Lung (tissue), 12 donors: ENCODE data around the gene RASIP1. TPM values are rescaled to one million over a fixed set of nuclear protein-coding genes. Genes with fewer than 3 reads are reported as not detected.
A peak's percentile ranks its signal among the peaks of the same experiment; 100 is the strongest.

Experiments used
- ATAC-seq: fragments of 200-7000 bp; cut with Tn5 transposase; one replicate; pipeline ENCODE4 v1.9.1; 2020; ENCODE audit warnings: moderate number of reproducible peaks; ENCODE audit not compliant: insufficient read depth, low FRiP score
- DNase-seq, 3 donors: peaks; one replicate each; pipeline ENCODE4 v3.0.0-alpha.2; 2013 to 2017
- H3K27ac ChIP-seq, 2 donors: one replicate each; pipeline ENCODE4 v1.5.1; 2013; ENCODE audit warnings: mild to moderate bottlenecking in 2 of 2, moderate library complexity in 2 of 2, control low read depth in 1 of 2, inconsistent platforms in 1 of 2, low read depth in 1 of 2, low read length in 1 of 2
- H3K27me3 ChIP-seq, 3 donors: one replicate each; pipeline ENCODE4 v1.5.1; 2013; ENCODE audit warnings: low read length in 2 of 3; ENCODE audit not compliant: control insufficient read depth in 3 of 3, insufficient read depth in 3 of 3
- H3K36me3 ChIP-seq, 4 donors: one replicate each; pipeline ENCODE4 v1.5.1; 2013; ENCODE audit warnings: low read length in 4 of 4, mild to moderate bottlenecking in 1 of 4, moderate library complexity in 1 of 4; ENCODE audit not compliant: control insufficient read depth in 4 of 4, insufficient read depth in 4 of 4
- H3K4me1 ChIP-seq, 5 donors: one replicate each; pipeline ENCODE4 v1.5.1; 2013; ENCODE audit warnings: low read length in 5 of 5, mild to moderate bottlenecking in 2 of 5, moderate library complexity in 1 of 5; ENCODE audit not compliant: control insufficient read depth in 5 of 5, insufficient read depth in 5 of 5
- H3K4me3 ChIP-seq: one replicate; pipeline ENCODE4 v1.5.1; 2013; ENCODE audit warnings: mild to moderate bottlenecking, control low read depth, moderate library complexity
- H3K9ac ChIP-seq, 2 donors: one replicate each; pipeline ENCODE4 v1.5.1; 2013; ENCODE audit warnings: low read length in 2 of 2, control low read depth in 1 of 2; ENCODE audit not compliant: insufficient read depth in 1 of 2
- H3K9me3 ChIP-seq, 4 donors: one replicate each; pipeline ENCODE4 v1.5.1; 2013; ENCODE audit warnings: low read length in 3 of 4, mild to moderate bottlenecking in 1 of 4, moderate library complexity in 1 of 4; ENCODE audit not compliant: control insufficient read depth in 4 of 4, insufficient read depth in 3 of 4
- WGBS, 2 donors: extraction: QIAGEN DNeasy Blood & Tissue Kit; methylation state at CpG; one replicate each; pipeline ENCODE4 v1.1.7; 2013; 5-methylcytosine and 5-hydroxymethylcytosine counted together
- polyA plus RNA-seq, 2 donors: library from polyadenylated mRNA; stranded (reverse); fragments of 200-250 nt; gene quantifications; one replicate each; pipeline ENCODE4 v1.2.1, GENCODE V29; 2013
- total RNA-seq, 2 donors: library from RNA; depleted of rRNA in 1 of 2; stranded (reverse); fragments of >200 nt in 1 of 2; gene quantifications; one replicate each; pipeline ENCODE4 v1.2.1, GENCODE V29; 2014 to 2021
- TF ChIP-seq, protein P1 (sequence below): IDR thresholded peaks from 2 replicates; pipeline ENCODE4 v1.5.1; 2012; ENCODE audit warnings: mild to moderate bottlenecking; ENCODE audit errors: control extremely low read depth, extremely low read depth
- donor health status: control.
- donor health status: control.
- donor health status: Bipolar disorder and iron deficiency.
- donor health status: healthy.
- donor health status: DM: yes; HTN: yes; CAD: no.

Gene RASIP1
- total and polyA plus RNA-seq, 4 donors: 24.7 to 37.9 (median 29.5) TPM

GRCh38 chr19:48784527-48784926, 44.1 kb upstream of the RASIP1 start:
- peak in 1 of 3 donors; percentile 34 for DNase-seq
- WGBS, 2 donors: 61 to 71% methylated on average over 5 of the region's 5 CpGs
- no peak for ATAC-seq

GRCh38 chr19:48780631-48781391, 40.4 kb upstream of the RASIP1 start:
- no peak for ATAC-seq
- Histone ChIP-seq H3K36me3 (no peaks in the 10 kb centered on the region), H3K27ac (peak overlapping the region; percentile 10 to 71), H3K27me3 (no peaks in the 10 kb centered on the region), H3K4me1 (peaks cover 0 to 2% (median 0%) of the 10 kb centered on the region in 5 donors), H3K4me3 (no peak overlapping the region), H3K9me3 (no peaks in the 10 kb centered on the region), H3K9ac (no peak overlapping the region)
- DNase-seq: no peak
- WGBS, 2 donors: 52 to 73% methylated on average over 14 of the region's 14 CpGs
- TF ChIP-seq, protein P1, sequence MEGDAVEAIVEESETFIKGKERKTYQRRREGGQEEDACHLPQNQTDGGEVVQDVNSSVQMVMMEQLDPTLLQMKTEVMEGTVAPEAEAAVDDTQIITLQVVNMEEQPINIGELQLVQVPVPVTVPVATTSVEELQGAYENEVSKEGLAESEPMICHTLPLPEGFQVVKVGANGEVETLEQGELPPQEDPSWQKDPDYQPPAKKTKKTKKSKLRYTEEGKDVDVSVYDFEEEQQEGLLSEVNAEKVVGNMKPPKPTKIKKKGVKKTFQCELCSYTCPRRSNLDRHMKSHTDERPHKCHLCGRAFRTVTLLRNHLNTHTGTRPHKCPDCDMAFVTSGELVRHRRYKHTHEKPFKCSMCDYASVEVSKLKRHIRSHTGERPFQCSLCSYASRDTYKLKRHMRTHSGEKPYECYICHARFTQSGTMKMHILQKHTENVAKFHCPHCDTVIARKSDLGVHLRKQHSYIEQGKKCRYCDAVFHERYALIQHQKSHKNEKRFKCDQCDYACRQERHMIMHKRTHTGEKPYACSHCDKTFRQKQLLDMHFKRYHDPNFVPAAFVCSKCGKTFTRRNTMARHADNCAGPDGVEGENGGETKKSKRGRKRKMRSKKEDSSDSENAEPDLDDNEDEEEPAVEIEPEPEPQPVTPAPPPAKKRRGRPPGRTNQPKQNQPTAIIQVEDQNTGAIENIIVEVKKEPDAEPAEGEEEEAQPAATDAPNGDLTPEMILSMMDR: no peak

More at GRCh38 chr19:48784527-48784926, 44.1 kb upstream of the RASIP1 start:
- TF ChIP-seq, protein P1: no peak
- Histone ChIP-seq H3K9me3 (no peaks in the 10 kb centered on the region), H3K4me1 (peaks cover 0 to 2% (median 0%) of the 10 kb centered on the region in 5 donors), H3K4me3 (no peak overlapping the region), H3K9ac (no peak overlapping the region), H3K27me3 (no peaks in the 10 kb centered on the region), H3K27ac (no peak overlapping the region), H3K36me3 (no peaks in the 10 kb centered on the region)

DNA sequence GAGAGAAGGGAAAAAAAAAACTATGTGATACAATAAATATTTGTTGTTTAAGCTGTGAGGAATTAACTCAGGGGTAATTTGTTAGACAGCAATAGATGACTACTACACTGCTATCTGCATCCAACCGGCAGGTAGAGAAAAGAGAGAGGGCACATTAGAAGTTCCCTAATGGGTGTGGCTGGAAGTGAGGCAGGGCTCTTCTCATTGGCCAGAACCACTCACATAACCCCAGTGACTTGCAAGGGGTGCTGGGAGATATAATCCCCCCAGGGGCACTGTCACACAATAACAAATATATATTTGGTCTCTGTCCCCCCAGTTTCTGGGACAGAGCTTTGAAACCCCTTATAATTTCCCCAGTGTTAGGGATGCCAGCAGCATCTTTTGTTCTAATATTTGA, 39.2 kb upstream of the RASIP1 start:
- ATAC-seq: no peak
- Histone ChIP-seq H3K36me3 (no peaks in the 10 kb centered on the region), H3K27me3 (no peaks in the 10 kb centered on the region), H3K9ac (no peak overlapping the region), H3K4me3 (no peak overlapping the region), H3K4me1 (peaks cover 0 to 2% (median 0%) of the 10 kb centered on the region in 5 donors), H3K27ac (no peak overlapping the region), H3K9me3 (no peaks in the 10 kb centered on the region)
- TF ChIP-seq, protein P1: no peak
- DNase-seq: no peak
- WGBS, 2 donors: 61 to 63% methylated on average over 1 of the region's 1 CpG

DNA sequence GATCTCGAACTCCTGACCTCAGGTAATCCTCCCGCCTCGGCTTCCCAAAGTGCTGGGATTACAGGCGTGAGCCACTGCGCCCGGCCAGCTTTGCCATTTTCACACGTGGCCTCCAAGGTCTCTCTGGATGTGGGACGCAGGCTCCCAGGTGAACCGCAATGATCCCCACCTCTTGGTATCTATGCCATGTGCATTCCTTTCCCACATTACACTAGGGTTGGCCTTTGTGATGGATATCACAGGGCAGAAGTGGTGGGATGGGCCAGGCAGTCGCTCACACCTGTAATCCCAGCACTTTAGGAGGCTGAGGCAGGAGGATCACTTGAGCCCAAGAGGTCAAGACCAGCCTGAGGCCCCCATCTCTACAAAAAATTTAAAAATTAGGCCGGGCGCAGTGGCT, 37.3 kb upstream of the RASIP1 start:
- DNase-seq (no peak), ATAC-seq (no peak)
- no peaks in the 10 kb centered on the region for H3K36me3 ChIP-seq
- TF ChIP-seq, protein P1: no peak
- H3K9me3 ChIP-seq: no peaks in the 10 kb centered on the region
- H3K27ac ChIP-seq: no peak overlapping the region
- H3K9ac ChIP-seq: no peak overlapping the region
- WGBS, 2 donors: 95 to 98% methylated on average over 12 of the region's 12 CpGs
- no peak overlapping the region for H3K4me3 ChIP-seq
- peaks cover 0 to 2% (median 0%) of the 10 kb centered on the region in 5 donors for H3K4me1 ChIP-seq
- H3K27me3 ChIP-seq: no peaks in the 10 kb centered on the region
